HG02610 (cell line): Measurements from ENCODE around the gene DDB1.
A peak's percentile ranks its signal among the peaks of the same experiment; 100 is the strongest.

Experiments
- ATAC-seq: cut with Tn5 transposase; IDR thresholded peaks from one replicate; pipeline ENCODE4 v1.9.1; 2021; ENCODE audit warnings: mild to moderate bottlenecking, moderate library complexity; ENCODE audit not compliant: unreplicated experiment

Gene DDB1

DNA sequence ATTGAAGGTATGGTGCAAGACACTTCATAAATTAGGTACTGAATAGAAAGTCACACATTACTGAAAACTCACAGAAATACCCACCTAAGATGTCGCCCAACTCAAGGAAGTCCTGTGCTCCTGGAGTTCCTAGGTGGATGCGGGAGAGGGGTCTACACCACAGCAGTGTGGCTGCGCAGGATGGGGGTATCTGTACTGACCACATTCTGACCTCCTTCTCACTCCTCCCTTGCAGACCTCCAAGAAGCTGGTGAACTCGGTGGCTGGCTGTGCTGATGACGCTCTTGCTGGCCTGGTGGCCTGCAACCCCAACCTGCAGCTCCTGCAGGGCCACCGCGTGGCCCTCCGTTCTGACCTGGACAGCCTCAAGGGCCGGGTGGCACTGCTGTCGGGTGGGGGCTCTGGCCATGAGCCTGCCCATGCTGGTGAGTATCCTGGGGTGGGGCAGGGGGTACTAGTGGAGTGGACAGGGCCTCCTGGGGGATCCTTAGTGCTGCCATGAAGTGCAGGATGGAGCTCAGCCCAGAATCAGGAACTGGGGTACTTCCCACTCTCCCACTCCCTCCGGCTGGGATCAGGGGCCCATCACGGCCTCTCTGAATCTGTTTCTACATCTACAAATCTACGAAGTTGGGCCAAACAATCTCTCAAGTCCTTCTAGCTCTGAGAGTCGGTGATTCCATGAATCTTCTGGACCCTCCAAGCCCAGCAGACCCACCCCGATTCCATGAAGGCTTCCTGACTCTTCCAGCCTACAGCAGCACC is 5.0 kb upstream of the DDB1 start:
- ATAC-seq, result no peak

DNA sequence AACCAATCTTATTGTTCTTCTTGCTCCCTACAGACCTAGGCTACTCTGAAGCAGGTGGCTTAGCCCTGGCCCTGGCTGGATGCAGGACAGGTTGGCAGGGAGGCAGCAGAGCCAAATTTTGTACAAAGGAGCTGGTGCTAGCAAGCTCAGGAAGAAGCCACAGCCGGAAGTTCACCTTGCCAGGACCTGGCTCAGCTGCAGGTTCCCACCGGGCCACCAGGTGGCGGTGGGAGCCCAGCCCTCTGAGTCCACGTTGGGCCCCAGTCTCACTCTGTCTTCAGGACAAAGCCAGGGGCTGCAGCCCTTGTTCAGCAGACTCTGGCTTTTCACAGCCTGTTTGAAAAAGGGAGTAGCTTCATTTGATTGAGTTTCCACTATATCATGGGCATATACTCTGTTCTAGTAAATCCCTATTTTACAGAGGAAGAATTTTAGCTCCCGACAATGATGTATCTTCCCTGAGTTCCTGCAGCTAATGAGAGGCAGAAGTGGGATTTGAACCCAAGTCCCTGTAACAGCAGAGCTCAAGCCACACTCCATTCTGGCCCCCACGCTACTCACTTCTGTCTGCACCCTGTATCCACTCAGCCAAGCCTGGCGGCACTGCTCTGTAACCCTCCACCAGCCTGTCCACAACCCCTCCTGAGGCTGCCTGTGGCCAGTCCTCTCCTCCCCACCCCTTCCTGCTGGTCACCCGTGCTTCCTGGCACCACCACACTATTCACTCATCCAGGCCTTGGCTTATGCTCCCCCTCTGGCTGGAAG is 3.4 kb upstream of the DDB1 start:
- ATAC-seq, result peak; percentile 48

DNA sequence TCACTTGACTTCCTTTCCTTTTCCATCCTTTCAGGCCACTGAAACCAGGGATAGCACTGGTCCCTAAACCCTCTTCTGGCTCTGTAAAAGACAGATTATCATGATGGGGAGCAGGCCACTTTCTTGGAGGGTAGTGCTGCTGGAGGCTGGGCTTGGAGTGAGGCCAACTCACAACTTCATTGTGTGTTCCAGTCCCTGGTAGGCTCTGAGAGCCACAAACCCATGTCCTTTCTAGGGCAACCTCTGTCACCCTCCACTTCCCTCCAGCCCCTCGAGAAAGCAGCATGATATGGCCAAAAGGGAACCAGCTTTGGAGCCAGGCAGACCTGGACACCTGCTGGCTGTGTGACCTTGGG is 2.4 kb upstream of the DDB1 start:
- no peak for ATAC-seq

DNA sequence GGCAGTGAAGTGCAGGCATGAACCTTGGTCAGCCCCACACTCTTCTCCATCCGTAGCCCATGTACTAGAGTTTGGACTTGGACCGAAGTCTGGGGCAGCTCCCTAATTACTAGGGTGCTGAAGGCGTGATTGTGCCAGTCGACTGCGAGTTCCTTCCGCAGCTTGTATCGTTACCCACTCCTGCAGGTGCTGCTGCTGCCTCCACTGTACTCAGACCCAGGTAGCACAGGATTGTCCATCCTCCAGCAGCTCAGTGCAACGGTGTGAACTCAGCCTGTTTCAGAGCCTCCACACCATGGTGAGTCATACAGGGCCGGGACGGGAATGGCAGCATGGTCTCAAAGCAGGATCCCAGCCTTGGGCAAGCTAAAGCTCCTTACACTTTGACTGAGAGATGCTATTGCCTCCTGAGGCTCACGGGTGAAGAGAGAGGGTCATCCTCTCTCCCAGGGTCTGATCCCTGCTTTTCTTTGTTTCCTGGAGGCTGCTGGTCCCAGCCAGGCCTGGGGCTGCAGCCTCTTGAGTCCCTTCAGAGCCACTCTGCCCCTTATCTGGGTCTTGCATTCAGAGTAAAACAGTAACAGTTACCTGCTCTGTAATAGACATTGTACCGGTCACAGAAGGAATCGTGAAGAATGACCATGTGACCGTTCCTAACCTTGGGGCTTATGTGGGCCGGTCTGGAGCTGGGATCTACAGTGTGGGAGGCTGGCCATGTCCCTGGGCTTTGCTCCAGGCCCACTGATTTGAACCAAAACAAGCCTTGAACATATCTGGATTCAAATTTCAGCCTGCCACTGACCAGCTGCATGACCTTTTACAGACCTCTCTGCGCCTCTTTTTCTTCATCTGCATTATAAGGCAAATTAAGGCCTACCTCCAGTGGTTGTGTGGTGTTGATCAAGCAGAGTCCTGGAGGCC is 1.8 kb upstream of the DDB1 start:
- no peak for ATAC-seq

DNA sequence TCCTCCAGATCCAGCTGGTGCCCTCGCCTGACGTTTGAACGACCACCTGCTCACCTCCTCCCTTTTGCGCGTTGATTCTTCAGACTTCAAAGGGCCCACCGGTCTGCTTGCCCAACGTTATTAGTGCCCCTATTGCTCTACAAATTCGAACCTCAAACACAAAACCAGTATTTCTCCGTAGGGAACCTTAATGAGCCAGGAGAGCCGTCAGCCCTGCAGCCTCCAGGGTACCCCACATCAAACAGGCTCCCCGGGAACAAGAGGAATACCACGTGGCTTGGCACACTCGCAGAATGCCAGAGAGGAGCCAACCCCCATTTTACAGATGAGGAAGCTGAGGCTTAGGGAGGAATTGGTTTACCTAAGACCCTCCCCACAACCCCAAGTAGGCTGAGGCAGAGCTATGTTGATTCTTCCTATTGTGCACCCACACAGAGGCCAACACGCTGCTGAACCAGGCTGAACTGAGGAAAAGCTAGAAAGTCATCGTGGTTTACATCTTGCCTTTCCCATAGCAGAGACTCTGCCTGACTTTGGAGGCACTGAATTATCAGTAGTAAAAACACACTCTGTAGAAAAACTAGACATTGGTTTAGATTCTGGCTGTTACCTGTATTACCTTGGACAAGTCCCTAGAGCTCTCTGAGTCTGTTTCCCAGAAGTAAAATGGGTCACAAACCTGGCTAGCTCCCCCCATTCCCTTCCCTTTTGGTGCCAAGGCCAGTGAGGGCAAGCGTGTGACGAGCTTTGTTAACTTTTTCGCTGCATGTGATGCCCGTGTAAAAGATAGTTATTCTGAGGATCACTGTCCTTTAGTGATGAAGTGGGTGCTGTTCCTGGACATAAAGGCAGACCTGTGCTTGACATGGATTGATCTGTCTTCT is 887 bp upstream of the DDB1 start:
- ATAC-seq, result no peak

DNA sequence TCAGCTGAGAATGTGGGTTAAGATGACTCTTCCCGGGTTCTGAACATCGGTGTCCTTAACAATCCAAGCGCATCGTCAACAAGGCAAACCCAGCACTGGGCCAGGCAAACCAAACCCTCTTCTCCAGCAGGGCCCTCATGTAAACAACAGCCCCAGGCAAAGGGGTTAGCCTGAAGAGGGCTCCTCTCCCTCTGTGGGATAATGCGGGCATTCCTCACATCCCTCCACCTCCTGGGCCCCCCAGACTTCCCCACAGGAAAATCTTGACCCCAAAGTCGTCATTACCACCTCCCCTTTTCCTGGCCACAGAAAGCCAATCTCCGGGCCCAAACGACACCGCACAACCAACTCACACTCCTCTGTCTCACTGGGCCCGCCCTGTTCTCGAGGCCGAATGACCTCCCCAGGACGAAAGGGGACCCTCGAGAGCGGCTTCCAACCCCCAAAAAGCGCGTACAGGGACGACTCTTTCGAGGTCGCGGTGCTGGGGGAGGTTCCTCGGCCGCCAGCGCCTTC is 566 bp downstream of the DDB1 start:
- ATAC-seq, result no peak

DNA sequence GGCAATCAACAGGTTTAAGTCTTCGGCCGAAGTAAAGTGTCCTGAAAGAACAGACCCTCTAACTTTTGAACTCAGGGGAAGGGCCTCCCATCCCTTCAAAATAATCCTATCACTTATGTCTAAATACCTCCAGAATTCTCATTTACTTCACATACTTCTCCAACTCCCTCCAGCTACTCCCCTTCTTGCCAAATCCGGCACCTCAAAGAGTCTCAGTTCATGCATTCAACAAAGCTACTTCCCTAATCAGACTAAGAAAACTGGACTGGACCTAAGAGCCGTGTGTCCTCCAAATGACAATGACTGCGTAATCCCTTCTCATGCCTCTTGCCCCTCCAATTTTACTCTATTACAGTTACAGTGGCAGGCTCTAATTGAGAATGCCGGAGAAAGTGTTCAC is 1.3 kb downstream of the DDB1 start:
- ATAC-seq, result no peak

DNA sequence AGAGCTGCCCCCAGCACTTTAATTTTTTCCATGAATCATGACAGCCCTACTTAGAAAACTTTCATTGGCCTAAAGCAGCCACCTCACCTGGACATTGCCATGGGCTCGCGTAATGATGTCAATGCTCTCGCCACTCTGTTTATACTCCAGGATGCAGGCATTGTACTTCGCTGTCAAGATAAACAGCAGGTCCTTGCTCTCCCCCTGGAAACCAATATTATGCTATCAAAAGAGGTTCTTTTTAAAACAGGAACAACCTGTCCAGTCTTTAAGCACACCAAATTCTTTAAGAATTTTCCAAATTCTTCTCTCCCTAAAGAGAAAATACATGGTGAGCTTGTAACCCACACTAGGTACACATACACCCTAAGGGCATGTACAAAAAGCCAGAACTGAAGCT is 3.0 kb downstream of the DDB1 start:
- no peak for ATAC-seq

DNA sequence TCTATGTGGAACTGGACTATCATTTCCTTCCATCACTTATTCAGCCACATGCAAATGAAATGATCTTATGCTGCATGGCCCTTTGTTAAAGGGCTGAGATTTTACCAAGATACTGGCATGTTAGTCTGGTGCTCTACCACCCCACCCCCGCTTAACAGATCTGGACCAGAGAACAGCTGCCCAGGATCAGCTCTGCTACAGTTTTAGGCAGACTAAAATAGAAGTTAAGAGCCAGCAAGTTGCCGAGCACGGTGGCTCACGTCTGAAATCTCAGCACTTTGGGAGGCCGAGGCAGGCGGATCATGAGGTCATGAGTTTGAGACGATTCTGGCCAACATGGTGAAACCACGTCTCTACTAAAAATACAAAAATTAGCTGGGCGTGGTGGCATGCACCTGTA is 4.6 kb downstream of the DDB1 start:
- ATAC-seq, result no peak

DNA sequence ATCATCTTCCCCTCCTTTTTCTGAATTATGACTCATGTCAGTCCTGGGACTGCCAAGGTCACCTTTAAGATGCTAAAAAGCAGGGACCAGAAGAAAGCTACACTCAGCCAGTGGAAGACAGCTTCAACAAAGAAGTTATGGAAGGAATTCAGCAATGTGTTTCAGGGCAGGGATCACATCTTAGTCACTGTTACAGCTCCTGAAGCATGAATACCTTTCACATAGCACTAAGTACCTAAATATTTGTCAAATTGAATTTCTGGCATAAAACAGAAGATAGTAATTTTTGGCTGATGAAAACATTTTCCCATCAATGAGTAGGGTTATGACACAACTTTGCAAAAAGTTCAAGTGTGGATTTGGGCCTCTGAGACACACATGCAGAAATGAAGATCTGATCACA is 5.2 kb downstream of the DDB1 start:
- ATAC-seq, result no peak

DNA sequence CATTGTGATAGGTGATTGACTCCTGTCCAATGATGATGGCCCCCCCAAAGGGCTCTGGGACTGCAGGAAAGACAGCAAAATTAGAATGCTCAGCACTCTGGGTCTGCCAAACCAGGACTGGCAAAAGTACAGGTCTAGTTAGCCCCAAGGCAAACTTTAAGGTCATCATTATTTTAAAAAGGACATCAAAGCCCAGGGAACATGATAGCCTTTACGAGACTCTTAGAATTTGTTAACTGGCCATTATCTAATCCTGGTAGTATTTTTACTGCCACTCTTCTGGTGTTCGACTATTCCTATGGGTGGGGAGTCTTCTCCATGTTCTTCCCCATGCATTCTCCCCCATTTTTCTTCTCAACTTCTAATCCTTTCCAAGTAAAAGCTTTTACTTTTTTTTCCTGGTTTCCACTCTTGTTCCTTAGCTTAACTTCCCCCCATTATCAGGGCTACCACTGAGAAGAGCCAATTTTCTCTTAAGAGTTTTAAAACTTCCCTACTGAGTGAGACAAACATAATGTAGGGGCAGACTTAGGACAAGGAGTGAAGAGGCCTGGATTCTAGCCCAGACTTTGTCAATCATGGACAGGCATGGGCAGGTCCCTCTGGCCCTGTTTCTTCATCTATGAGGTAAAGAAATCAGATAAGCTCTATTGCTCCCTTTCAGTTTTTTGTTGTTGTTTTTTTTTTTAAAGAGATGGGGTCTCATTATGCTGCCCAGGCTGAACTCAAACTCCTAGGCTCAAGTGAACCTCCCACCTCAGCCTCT is 7.1 kb downstream of the DDB1 start:
- ATAC-seq, result no peak

DNA sequence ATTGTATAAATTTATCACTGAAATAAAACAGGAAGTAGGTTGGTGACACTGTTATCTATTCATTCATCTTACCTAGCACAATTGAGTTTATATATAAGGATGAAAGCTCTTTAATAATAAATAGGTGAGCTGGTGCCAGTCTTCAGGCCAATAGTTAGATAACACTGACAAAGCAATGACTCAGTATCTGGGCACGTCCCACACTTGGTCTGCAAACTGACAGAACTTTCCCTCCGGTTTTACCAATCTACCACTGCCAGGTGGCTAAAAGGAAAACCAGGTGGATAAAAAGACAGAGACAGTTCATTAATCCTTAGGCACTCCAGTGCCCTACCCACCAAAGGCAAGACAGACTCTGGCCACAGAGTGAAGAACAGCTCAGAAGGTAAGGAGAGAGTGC is 17.6 kb downstream of the DDB1 start:
- ATAC-seq, result no peak

DNA sequence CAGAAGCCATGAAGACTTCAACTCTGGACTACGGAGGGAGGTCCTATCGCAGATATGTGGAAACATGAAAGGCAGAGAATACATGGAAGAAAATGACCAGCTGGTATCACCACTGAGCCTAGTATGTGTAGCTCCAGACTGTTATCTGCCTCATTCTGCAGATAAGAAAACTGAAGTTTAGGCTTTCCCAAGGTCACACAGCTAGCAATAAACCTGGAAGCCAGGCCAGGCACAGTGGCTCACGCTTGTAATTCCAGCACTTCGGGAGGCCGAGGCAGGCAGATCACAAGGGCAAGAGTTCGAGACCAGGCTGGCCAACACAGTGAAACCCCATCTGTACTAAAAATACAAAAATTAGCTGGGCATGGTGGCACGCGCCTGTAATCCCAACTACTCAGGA is 22.2 kb downstream of the DDB1 start:
- ATAC-seq, result no peak

DNA sequence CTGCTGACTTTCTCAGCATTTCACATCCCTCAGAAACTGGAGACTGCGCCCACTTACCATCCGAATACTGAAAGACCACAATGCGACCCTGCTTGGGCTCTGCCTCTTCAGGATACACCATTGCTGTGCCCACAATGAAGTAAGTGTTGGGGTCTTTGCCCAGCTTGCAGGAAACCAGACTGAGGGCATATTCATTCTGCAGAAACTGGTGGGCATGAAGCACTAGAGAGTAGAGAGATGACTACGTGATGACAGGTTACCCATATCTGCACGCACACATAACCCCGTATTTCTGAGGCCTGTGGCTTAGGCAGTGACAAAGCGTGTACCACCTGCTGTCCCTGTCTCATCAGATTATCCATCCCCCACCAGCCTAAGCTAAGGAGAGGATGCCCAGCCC is 23.2 kb downstream of the DDB1 start:
- no peak for ATAC-seq

DNA sequence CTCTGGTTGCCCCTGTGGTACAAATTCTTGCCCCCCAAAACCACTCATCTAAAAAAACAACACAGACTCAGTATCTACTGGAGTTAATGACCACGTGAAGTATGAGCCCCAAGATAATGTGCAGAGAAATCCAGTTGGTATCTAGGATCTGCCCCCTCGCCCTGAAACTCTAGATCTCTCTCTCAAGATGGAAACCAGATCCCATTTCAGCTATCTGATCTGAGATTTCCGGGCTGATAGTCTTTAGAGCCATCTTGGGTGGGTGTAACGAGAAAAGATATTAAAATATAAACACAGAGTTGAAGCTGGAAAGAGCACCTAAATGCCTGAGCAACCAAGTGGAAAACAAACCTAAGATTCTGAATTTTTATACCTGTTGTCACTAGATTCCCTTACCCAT is 23.8 kb downstream of the DDB1 start:
- ATAC-seq, result no peak

DNA sequence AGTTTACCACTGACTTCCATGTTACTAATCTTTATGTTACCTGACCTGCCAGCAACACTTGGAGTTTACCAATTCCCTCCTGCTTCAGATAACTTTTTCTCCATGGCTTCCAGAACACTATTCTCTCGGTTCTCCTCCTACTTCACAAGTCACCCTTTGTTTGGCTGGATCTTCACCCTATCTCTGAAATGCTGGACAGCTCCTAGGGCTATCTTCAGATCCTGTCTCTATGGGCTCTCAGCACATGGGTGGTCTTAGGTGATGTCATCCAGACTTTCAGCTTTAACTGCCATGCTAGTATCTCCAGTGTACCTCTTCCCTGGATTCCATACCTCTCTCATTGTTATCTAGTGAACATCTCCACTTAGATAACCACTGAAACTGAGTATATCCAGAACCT is 25.6 kb downstream of the DDB1 start:
- no peak for ATAC-seq

DNA sequence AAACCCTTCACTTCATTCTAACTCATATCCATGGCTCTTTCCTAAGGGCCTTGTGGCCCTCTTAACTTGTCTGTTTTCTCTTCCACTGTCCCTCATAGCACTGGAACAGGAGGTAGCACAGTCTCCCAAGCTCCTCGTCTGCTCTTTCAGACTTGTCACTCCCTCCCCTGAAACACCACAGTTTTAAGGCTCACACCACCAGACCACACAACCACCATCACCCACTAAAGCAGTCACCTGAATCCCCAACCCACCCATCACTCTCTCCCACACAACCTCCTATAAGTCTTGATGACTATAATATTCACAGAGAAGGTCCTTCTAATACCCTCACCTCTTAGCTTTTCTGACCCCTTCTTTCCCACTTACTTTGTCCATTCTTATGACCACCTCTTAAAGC is 26.7 kb downstream of the DDB1 start:
- no peak for ATAC-seq

DNA sequence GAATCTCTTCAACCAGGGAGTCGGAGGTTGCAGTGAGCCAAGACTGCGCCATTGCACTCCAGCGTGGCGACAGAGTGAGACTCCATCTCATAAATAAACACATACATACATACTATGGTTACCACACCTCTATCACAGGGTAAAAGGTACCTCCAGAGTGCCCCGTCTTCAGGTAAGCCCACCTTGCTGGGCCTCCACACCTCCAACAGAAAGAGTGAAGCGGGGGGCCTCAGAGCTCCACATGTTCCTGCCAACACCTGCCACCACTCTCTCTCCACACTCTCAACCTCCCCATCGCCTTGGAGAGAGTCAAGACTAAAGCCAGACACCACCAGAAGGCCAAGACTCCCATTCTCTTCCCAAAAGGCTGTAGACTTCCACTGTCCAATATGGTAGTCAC is 27.5 kb downstream of the DDB1 start:
- no peak for ATAC-seq

DNA sequence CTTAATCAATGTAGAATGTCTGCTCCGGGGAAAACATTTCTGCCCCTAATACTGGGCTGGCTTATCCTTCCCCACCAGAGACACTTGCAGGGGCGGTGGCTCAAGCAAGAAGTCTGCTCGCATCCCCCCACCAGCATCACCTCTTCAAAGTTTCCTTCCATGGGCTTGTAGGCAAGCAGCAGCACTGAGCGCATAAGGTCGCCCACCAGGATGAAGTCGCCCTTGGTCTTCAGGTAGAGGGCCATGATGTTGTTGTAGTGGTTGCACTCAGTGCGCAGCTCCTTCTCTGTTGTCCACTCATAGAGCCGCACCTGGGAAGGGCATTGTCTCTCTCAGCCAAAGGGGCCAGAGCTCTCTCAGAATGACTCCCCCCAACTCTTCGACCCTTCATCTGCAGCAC is 29.2 kb downstream of the DDB1 start:
- no peak for ATAC-seq

DNA sequence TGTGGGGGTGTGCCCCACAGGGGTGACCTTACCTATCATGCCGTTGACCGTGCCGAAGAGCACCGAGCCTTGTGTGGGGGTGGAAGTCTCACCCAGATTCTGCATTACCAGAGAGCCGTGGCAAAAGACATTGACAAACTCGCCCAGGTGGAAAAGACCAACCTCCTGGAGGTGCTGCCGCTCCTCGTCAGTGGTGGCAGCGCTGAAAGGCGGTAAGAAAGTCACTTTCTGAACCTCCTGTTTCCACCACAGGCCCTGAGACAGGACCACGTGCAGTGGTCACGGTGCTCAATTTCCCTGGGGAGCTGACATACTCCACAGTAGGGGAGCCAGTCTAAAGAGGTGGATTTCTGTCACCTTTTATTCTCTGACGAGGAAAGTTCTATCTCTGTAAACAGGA is 30.4 kb downstream of the DDB1 start:
- ATAC-seq, result no peak
